Measurements from ENCODE around the gene MLST8. TPM values are rescaled to one million over a fixed set of nuclear protein-coding genes. Genes with fewer than 3 reads are reported as not detected.
A peak's percentile ranks its signal among the peaks of the same experiment; 100 is the strongest.

The MLST8 gene
- total and polyA plus RNA-seq, 9 donors, result 7.4 to 56.2 (median 28.4) TPM

DNA sequence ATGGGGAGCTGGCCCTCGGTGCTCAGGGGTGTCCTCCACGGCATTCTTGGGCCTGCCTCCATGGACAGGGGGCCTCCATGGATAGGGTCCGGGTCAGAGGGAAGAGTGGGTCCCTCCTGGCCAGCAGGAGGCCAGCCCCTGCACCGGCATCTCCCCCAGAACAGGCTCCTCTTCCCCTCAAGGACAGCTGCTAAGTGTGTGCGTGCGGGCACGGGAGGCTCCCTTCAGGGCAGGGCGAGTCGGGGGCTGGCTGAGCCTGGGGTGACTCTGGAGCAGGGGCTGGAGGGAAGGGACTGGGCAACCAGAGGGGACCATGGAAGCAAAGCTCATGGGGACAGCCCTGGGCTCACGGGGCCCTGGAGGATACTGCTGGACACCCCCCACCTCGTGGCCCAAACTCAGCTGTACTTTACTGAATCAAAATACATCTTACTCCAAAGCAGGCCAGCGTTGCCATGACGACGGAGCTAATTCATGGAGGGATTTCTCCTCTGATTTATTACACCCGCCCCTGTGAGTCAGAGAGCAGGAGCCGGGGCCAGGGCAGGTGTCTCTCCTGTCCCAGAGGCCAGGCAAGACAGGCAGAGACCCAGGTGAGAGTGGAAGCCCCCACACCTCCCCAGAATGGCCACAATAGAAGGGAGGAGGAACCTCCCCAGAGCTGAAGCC, 11.0 kb upstream of the MLST8 start:
- H3K36me3 ChIP-seq, result no peaks in the 10 kb centered on the region
- WGBS, 3 donors, result 32 to 35% (median 32%) methylated on average over 14 to 16 of the region's 16 CpGs
- no peak overlapping the region for H3K4me3 ChIP-seq
- H3K27ac ChIP-seq, result no peak overlapping the region
- no peak for TF ChIP-seq POLR2A (IDR thresholded peaks at IDR 0.05)
- TF ChIP-seq EP300 (IDR thresholded peaks at IDR 0.05), result no peak
- TF ChIP-seq, protein P1, sequence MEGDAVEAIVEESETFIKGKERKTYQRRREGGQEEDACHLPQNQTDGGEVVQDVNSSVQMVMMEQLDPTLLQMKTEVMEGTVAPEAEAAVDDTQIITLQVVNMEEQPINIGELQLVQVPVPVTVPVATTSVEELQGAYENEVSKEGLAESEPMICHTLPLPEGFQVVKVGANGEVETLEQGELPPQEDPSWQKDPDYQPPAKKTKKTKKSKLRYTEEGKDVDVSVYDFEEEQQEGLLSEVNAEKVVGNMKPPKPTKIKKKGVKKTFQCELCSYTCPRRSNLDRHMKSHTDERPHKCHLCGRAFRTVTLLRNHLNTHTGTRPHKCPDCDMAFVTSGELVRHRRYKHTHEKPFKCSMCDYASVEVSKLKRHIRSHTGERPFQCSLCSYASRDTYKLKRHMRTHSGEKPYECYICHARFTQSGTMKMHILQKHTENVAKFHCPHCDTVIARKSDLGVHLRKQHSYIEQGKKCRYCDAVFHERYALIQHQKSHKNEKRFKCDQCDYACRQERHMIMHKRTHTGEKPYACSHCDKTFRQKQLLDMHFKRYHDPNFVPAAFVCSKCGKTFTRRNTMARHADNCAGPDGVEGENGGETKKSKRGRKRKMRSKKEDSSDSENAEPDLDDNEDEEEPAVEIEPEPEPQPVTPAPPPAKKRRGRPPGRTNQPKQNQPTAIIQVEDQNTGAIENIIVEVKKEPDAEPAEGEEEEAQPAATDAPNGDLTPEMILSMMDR (IDR thresholded peaks at IDR 0.05), result no peak
- H3K27me3 ChIP-seq, result peaks cover 2% of the 10 kb centered on the region
- no peaks in the 10 kb centered on the region for H3K4me1 ChIP-seq (ENCODE audit: insufficient read depth)
- DNase-seq, result no peak
- H3K9me3 ChIP-seq, result no peaks in the 10 kb centered on the region
- intact Hi-C loops (cut with DNase I), result no loop called here

DNA sequence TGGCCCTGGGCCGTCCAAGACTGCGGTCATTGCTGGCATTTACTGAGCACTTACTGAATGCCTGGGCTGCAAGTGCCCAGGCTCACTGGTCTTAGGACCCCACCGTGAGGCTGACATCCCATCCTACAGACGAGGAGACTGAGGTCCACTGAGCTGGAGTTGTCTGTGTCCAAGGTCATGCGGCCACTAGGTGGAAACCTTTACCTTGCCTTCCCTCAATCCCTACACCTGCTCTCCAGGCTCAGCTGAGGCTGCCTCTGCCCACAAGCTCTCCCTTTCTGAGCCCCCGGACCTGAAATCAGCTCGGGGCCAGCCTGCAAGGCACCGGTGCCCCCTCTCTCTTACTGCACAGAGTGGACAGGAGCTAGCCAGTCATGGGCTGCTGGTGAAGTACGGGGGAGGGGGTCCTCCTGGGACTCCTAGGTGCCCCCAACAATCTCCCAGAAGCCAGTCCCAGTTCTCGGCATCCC, 10.4 kb upstream of the MLST8 start:
- 22 to 35% (median 24%) methylated on average over 10 of the region's 10 CpGs for WGBS, 3 donors
- H3K36me3 ChIP-seq, result no peaks in the 10 kb centered on the region
- no peaks in the 10 kb centered on the region for H3K9me3 ChIP-seq
- peaks cover 2% of the 10 kb centered on the region for H3K27me3 ChIP-seq
- TF ChIP-seq, protein P1 (IDR thresholded peaks at IDR 0.05), result peak in 1 of 3 donors; percentile 15
- TF ChIP-seq EP300 (IDR thresholded peaks at IDR 0.05) (no peak), POLR2A (IDR thresholded peaks at IDR 0.05) (no peak)
- intact Hi-C loops (cut with DNase I), result no loop called here
- no peaks in the 10 kb centered on the region for H3K4me1 ChIP-seq (ENCODE audit: insufficient read depth)
- H3K27ac ChIP-seq, result no peak overlapping the region
- DNase-seq, result no peak
- H3K4me3 ChIP-seq, result no peak overlapping the region

DNA sequence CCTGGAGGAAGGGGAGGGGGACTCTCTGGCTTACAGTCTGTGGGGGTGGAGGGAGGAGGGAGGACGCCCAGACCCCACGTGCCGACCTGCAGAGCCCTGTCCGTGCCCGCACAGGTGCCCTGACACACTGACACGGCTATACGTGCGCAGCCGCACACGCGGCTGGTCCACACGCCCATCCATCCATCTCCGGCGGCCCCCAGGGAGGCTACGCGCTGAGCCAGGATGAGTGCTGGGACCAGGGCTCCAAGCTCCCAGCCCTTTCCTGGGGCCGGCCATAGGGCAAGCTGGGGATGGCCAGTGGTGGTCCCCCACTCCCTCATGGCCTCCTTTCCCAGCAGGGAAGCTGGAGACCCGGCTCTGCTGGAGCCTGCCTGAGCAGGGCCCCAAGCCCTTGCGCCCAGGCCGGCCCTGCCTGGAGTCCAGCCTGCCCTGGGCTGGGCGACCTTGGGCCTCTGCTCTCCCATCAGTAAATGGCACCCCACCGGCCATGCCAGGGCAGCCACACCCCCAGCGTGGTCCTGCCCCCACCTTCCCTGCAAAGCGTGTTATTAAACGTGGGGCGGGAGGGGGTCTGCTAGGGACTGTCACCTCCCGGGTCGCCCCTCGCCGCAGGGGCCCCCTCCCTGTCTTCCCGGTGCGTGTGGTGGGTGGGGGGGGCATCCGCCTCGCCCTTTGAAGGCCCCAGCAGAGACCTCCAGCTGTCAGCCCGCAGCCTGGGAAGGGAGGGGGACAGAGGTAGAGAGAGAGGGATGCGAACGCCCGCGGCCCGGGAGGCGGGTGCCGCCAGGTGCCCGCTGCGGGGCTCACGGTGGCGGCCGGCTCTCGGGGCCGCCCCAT, 9.7 kb upstream of the MLST8 start:
- no peaks in the 10 kb centered on the region for H3K4me1 ChIP-seq (ENCODE audit: insufficient read depth)
- TF ChIP-seq, protein P1 (IDR thresholded peaks at IDR 0.05), result no peak
- no peak for TF ChIP-seq POLR2A (IDR thresholded peaks at IDR 0.05)
- no peak for TF ChIP-seq EP300 (IDR thresholded peaks at IDR 0.05)
- H3K27ac ChIP-seq, result no peak overlapping the region
- WGBS, 3 donors, result 8 to 14% (median 10%) methylated on average over 33 to 49 of the region's 49 CpGs
- peak overlapping the region; percentile 29 for H3K4me3 ChIP-seq
- no peak for DNase-seq
- intact Hi-C loops (cut with DNase I), result no loop called here
- peaks cover 2% of the 10 kb centered on the region for H3K27me3 ChIP-seq
- no peaks in the 10 kb centered on the region for H3K9me3 ChIP-seq
- no peaks in the 10 kb centered on the region for H3K36me3 ChIP-seq

DNA sequence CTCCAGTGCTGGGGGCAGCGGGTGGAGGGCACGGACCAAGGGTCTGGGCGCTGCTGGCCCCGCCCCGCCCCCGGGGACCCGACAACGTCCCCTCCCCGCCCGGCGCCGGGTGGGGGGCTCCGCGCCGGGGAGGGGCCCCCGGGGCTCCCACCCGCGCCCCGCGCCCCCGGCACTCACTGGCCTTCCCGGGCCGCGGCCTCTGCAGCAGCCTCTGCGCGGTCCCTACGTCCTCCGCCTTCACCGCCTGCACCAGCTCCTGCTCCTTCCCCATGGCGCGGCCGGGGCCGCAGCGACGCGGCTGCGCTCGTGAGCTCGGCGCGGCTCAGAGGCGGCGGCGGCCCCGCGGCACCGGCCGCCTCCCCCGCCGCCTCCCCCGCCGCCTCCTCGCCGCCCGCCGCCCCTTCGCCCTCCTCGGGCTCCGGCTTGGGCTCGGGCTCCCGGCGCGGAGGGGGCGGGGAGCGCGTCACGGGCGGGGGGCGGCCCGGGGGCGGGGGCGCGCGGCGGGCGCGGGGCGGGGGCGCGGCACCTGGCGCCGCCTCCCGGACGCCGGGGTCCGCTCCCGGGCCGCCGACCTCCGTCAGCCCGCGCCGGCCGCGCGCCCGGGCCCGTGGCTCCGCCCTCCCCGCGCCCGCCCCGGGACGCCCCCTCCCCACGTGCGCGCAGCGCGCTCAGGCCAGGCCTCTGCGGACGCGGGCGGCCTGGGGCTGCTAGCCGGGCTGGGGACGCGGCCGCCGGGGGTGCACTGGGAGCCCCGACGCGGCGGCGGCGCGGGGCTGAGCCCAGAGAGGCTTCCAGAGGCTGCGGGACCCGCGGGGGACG, 8.9 kb upstream of the MLST8 start, which contains the start of gene CASKIN1:
CASKIN1 (minus strand) TSS at position 444 of the 819 bp plus-strand sequence; CDS start at position 271, 173 bp downstream.
- H3K4me3 ChIP-seq, result peak within 1 kb of the TSS; percentile 29
- TF ChIP-seq EP300 (IDR thresholded peaks at IDR 0.05) (no peak), POLR2A (IDR thresholded peaks at IDR 0.05) (no peak)
- TF ChIP-seq, protein P1 (IDR thresholded peaks at IDR 0.05), result no peak
- intact Hi-C loops (cut with DNase I), result no loop called here
- WGBS, 3 donors, result 0 to 2% (median 1%) methylated on average over 30 to 124 of the region's 129 CpGs
- H3K9me3 ChIP-seq, result no peaks in the 10 kb centered on the region
- no peak within 1 kb of the TSS for H3K27ac ChIP-seq
- H3K36me3 ChIP-seq, result no peaks in the 10 kb centered on the region
- no peaks in the 10 kb centered on the region for H3K4me1 ChIP-seq (ENCODE audit: insufficient read depth)
- DNase-seq, result no peak
- peaks cover 2% of the 10 kb centered on the region for H3K27me3 ChIP-seq

All from ovary (tissue), 9 donors.